ENCODE measurements around the gene FRG2B.

The FRG2B gene

DNA sequence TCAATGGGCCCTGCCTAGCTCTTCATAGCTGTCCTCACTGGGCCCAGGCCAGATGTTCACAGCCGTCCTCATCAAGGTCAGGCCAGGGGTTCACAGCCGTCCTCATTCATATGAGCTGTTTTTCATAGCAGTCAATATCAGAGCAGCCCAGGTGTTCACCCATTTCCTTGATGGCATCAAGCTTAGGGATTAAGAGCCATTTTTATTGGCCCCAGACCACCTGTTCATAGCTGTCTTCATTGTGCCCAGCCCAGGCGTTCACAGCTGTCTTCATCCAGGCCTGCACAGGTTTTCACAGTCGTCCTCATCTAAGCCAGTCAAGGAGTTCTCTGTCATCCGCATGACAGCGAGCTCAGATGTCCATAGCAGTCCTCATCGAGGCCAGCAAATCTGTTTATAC, 9.4 kb downstream of the FRG2B start:
- Histone ChIP-seq H3K36me3 (ENCODE audit: control insufficient read depth, insufficient read depth, low read length) (no peaks in the 10 kb centered on the region), H3K4me2 (ENCODE audit: low read length) (no peak overlapping the region), H3K79me2 (no peaks in the 10 kb centered on the region), H3K27ac (no peak overlapping the region), H3K9me3 (ENCODE audit: control insufficient read depth, low read length) (no peaks in the 10 kb centered on the region), H3K4me1 (no peaks in the 10 kb centered on the region), H3K4me3 (ENCODE audit: low read depth, low read length) (no peak overlapping the region), H3K9ac (no peak overlapping the region), H3K27me3 (ENCODE audit: control insufficient read depth, insufficient read depth, low read length) (no peaks in the 10 kb centered on the region), H2AFZ (no peak overlapping the region)
- TF ChIP-seq, protein P1, sequence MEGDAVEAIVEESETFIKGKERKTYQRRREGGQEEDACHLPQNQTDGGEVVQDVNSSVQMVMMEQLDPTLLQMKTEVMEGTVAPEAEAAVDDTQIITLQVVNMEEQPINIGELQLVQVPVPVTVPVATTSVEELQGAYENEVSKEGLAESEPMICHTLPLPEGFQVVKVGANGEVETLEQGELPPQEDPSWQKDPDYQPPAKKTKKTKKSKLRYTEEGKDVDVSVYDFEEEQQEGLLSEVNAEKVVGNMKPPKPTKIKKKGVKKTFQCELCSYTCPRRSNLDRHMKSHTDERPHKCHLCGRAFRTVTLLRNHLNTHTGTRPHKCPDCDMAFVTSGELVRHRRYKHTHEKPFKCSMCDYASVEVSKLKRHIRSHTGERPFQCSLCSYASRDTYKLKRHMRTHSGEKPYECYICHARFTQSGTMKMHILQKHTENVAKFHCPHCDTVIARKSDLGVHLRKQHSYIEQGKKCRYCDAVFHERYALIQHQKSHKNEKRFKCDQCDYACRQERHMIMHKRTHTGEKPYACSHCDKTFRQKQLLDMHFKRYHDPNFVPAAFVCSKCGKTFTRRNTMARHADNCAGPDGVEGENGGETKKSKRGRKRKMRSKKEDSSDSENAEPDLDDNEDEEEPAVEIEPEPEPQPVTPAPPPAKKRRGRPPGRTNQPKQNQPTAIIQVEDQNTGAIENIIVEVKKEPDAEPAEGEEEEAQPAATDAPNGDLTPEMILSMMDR (IDR thresholded peaks at IDR 0.05) = no peak

DNA sequence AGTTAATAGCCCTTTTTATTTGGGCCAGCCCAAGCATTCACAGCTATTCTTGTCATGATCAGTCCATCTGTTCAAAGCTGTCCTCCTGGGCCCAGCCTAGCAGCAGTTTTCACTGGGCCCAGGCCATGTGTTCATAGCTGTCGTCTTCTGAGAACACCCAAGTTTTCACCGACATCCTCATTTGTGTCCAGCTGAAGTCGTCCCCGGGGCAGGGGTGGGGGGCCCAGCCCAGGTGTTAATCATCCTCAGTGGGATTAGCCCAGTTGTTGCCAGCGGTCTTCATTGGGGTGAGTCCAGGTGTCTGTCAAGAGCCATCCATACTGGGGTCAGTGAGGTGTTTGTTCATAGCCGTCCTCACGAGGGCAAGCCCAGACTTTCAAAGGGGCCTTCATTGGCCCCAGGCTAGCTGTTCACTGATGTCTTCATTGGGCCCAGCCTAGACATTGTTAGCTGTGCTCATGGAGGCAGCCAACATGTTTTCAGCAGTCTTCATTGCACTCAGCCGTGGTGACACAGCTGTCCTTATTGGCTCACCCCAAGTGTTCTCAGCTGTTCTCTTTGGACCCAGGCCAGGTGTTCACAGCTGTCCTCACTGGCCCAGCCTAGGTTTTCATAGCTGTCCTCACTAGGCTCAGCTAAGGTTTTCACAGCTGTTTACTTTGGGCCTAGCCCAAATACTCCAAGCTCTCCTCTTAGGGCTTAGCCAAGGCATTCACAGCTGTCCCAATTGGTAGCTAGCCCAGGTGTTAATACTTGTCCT, 10.0 kb downstream of the FRG2B start:
- TF ChIP-seq, protein P1 (IDR thresholded peaks at IDR 0.05) = no peak
- Histone ChIP-seq H2AFZ (no peak overlapping the region), H3K4me1 (no peaks in the 10 kb centered on the region), H3K36me3 (ENCODE audit: control insufficient read depth, insufficient read depth, low read length) (no peaks in the 10 kb centered on the region), H3K4me2 (ENCODE audit: low read length) (no peak overlapping the region), H3K27ac (no peak overlapping the region), H3K4me3 (ENCODE audit: low read depth, low read length) (no peak overlapping the region), H3K79me2 (no peaks in the 10 kb centered on the region), H3K9me3 (ENCODE audit: control insufficient read depth, low read length) (no peaks in the 10 kb centered on the region), H3K27me3 (ENCODE audit: control insufficient read depth, insufficient read depth, low read length) (no peaks in the 10 kb centered on the region), H3K9ac (no peak overlapping the region)

DNA sequence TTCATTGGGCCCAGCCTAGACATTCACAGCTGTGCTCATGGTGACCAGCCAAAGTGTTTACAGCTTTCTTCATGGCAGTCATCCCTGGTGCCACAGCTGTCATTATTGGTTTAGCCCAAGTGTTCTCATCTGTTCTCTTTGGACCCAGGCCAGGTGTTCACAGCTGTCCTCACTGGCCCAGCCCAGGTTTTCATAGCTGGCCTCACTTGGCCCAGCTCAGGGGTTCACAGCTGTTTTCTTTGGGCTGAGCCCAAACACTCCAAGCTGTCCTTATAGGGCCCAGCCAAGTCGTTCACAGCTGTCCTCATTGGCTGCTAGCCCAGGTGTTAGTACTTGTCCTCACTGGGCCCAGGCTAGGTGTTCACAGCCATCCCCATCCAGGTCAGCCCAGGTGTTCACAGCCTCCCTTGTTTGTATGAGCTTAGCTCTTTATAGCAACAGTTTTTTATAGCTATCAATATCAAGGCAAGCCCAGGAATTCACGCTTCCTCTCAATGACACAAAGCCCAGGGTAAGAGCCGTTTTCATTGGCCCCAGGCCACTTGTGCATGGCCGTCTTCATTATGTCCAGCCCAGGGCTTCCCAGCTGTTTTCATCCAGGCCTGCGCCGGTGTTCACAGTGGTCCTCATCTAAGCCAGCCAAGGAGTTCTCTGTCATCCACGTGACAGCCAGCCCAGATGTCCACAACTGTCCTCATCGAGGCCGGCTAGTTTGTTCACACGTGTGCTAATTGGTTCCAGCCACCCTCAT, 11.6 kb downstream of the FRG2B start:
- Histone ChIP-seq H3K27me3 (ENCODE audit: control insufficient read depth, insufficient read depth, low read length) (no peaks in the 10 kb centered on the region), H3K9ac (no peak overlapping the region), H3K36me3 (ENCODE audit: control insufficient read depth, insufficient read depth, low read length) (no peaks in the 10 kb centered on the region), H2AFZ (no peak overlapping the region), H3K79me2 (no peaks in the 10 kb centered on the region), H3K27ac (no peak overlapping the region), H3K4me1 (no peaks in the 10 kb centered on the region), H3K9me3 (ENCODE audit: control insufficient read depth, low read length) (no peaks in the 10 kb centered on the region), H3K4me3 (ENCODE audit: low read depth, low read length) (no peak overlapping the region), H3K4me2 (ENCODE audit: low read length) (no peak overlapping the region)
- TF ChIP-seq, protein P1 (IDR thresholded peaks at IDR 0.05) = no peak

DNA sequence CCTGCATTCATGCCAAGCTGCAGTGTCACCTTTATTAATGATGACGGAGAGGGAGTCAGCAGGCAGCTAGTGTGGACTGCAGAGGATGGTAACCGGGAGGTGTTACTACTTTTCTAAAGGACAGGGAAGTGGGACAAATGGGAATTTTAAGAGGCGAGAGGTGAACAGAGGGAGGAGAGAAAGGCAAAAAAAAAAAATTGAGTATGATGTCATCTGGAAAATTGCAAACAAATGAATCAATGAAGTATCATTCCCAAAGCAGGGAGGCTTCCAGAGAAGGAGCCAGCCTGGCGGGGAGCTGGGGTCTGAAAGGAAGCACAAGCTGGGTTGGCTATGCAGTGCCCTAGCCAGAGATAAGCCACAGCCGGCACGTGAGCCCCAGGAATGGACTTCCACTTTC, 12.9 kb downstream of the FRG2B start:
- H3K36me3 ChIP-seq (ENCODE audit: control insufficient read depth, insufficient read depth, low read length) = no peaks in the 10 kb centered on the region
- H3K4me3 ChIP-seq (ENCODE audit: low read depth, low read length) = no peak overlapping the region
- no peak overlapping the region for H3K4me2 ChIP-seq (ENCODE audit: low read length)
- no peak overlapping the region for H3K9ac ChIP-seq
- H2AFZ ChIP-seq = no peak overlapping the region
- H3K9me3 ChIP-seq (ENCODE audit: control insufficient read depth, low read length) = no peaks in the 10 kb centered on the region
- H3K27me3 ChIP-seq (ENCODE audit: control insufficient read depth, insufficient read depth, low read length) = no peaks in the 10 kb centered on the region
- H3K79me2 ChIP-seq = no peaks in the 10 kb centered on the region
- H3K27ac ChIP-seq = no peak overlapping the region
- TF ChIP-seq, protein P1 (IDR thresholded peaks at IDR 0.05) = no peak
- no peaks in the 10 kb centered on the region for H3K4me1 ChIP-seq
